HG02678 (cell line): Measurements from ENCODE around the gene PRXL2B.
"Not testable (repeated sequence)": the region's sequence is repeated elsewhere in the genome, so short reads cannot be mapped to it uniquely, and the experiment has no call there.

Experiments used
- ATAC-seq: cut with Tn5 transposase; IDR thresholded peaks from one replicate; pipeline ENCODE4 v1.9.1; 2021; ENCODE audit warnings: mild to moderate bottlenecking, moderate library complexity; ENCODE audit not compliant: unreplicated experiment

Gene PRXL2B

DNA sequence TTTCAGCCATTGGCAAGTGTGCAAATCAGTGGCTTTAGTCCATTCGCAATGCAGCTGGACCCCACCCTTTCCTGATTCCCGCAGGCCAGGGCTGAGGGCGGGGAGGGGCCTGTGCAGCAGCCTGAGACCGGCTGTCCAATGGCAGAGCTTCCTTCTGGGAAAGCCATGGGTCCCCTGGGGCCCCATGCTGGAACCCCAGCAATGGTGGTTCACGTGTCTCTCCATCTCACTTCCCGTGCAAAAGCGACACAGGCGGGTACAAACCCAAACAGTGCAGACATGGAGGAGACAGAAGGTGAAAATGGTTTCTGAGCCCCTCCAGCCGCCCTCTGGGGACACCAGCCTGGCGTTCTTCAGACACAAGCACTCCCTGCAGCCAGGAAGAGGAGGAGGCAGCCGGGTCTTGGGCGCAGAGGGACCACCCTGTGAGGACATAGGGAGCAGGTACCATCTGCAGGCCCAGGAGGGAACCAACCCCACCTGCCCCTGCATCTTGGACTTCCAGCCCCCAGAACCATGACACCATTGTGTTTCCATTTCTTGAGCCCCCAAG lies 36.2 kb upstream of the PRXL2B start:
- ATAC-seq, result not testable (repeated sequence)

DNA sequence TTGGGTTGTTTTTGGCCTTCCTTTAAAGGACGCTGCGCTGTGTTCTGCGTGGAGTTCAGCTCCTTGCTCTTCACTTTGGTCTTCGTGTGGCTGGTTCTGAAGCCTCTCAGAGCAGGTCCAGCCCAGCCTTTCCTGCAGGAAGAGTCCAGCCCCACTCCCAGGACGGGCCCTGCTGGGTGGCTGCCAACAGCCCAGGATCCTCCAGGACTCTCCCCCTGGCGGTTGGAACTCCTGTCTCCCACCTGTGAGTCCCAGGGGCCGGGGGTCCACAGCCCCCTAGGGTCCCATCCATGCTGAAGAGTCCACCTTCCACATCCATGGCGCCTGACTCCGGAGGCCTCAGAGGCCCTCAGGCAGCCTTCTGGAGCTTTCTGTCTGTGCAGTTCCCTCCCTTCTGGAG lies 35.0 kb upstream of the PRXL2B start:
- ATAC-seq, result not testable (repeated sequence)

DNA sequence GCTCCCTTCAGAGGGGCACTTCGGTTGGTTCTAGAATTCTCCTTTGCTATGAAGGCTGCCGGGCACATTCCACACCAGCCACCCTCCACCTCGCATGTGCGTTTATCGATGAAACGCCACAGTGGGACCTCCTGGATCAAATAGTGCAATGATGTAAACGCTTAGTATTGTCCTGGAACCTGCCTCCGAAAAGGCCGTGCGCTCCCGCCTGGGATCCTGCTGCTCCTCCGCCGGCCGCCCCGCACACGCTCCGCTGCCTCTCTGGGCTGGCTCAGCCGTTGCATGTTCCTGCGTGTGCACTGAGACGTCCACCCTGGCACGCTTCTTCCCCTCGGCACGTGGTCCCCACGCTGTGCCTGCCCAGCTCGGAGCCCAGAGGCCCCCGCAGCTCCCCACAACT lies 34.4 kb upstream of the PRXL2B start:
- ATAC-seq, result no peak

DNA sequence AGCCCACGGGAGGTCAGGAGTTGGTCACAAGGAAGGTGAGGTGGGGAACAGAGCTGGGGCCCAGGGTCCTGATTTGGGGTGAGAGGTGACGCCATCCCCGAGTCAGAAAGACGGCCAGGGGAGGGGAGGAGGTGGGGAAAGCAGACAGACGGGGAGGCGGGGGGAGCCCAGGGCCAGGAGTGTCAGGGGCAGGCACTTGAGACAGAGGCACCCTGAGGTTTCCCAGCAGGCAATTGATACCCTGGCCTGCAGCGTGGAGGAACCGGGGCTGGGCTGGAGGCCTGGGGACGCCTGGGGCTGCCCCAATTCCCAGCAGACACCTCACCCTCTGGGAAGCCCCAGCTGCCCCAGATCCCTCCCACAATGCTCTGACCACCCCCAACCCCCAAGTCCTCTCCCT lies 33.5 kb upstream of the PRXL2B start:
- not testable (repeated sequence) for ATAC-seq

DNA sequence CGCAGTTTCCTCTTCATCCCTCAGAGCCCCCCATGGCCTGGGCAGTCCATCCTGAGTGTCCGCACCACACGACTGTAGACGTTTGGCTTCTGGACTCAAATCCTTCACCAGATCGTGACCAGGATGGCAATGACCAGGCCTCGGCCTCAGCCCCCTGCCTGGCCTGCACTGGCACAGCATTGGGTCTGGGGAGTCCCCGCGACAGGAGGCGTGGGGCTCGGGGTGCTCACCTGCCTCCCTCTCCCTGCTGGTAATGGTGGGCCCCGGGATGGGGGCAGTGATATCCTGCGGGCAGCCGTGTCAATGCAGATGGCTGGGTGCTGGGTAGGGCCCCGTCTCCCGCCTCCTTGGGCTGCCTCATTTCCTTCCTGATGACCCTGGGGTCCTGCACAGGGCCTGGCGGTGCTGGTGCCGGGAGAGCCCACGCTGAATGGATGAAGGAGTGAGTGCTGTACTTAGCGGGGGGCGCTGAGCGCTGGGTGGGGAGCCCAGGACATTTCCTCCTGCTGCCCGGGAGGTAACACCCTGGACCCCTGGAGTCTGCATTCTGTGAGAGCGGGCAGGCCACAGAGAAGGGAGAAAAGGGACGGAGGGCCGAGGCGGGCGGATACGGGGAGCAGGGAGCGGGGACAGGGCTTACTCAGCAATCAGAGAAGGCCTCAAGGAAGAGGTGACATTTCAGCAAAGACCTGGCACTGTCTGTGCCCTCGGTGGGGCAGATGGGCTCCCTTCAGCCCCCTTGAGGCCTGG lies 32.5 kb upstream of the PRXL2B start:
- ATAC-seq, result no peak

DNA sequence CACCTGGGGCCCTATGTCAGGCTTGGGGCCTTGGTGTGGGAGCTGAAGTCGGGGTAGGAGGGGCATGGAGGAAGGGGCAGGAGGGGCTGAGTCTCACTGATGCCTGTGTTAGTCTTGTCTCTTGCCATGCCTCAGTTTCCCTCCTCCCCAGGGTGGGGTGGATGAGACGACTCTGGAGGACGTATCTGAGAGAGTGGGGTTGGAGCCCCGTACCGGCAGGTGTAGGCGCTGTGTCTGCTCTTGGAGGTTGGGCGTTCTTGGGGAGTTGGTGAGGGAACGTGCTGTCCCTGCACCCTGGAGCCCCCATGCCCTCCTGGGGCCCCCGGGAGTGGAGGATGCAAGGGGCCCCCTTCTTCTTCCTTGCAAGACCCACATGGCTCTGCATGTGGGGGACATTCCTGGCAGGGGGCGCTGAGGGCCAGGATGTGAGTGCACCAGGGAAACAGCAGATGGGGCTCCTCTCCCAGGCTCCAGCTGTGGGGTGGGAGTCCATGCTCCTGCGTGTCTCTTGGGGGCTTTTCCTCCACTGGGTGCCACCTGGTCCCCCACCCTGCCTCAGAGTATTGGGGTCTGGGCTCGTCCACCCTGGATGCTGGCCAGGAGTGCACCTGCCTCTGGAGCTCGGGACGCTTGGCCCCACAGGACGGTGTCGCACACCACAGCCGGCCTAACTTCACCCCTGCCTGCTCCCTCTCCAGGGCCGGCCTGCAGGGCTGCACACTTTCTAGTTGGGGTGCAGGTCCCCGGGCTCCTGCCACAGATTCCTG lies 31.8 kb upstream of the PRXL2B start:
- ATAC-seq, result no peak

DNA sequence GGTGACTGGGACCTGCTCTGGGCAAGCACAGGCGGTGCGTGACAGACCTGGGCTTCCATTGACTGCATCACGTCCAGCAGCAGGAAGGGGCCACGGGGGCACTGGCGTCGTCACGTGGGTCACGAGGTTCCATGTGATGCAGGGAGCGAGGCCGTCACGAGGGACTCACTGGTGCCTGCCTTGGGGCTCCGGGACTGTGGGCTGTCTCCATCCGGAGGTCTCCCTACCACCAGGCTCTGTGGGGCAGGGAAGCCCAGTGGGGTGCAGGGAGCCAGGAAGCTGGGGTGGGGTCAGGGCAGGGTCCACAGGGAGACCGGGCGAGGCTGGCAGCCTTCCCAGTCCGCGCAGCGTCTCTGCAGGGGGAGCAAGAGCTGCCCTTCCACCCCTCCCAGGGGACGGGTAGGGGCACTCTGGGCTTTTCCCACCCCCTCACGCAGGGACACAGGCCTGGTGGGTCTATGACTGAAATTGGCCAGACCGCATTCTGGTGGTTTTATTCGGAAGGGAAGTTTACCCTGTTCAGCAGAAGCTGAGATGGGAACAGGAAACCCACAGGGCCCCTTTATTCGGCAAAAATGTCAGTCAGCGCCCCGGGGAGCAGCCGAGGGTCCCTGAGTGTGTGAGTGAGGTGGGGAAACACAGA lies 30.8 kb upstream of the PRXL2B start:
- no peak for ATAC-seq

DNA sequence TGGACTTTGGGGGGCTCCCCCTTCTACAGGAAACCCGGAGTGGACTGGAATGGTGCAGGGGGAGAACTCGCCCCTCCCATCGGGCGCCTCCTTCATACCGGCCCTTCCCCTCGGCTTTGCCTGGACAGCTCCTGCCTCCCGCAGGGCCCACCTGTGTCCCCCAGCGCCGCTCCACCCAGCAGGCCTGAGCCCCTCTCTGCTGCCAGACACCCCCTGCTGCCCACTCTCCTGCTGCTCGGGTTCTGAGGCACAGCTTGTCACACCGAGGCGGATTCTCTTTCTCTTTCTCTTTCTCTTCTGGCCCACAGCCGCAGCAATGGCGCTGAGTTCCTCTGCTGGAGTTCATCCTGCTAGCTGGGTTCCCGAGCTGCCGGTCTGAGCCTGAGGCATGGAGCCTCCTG lies 30.3 kb upstream of the PRXL2B start, which contains the start of gene TNFRSF14:
Gene TNFRSF14 (plus strand): TSS at position 95 of the 401 bp plus-strand sequence. CDS start 294 bp downstream, at position 389.
- ATAC-seq, result no peak

DNA sequence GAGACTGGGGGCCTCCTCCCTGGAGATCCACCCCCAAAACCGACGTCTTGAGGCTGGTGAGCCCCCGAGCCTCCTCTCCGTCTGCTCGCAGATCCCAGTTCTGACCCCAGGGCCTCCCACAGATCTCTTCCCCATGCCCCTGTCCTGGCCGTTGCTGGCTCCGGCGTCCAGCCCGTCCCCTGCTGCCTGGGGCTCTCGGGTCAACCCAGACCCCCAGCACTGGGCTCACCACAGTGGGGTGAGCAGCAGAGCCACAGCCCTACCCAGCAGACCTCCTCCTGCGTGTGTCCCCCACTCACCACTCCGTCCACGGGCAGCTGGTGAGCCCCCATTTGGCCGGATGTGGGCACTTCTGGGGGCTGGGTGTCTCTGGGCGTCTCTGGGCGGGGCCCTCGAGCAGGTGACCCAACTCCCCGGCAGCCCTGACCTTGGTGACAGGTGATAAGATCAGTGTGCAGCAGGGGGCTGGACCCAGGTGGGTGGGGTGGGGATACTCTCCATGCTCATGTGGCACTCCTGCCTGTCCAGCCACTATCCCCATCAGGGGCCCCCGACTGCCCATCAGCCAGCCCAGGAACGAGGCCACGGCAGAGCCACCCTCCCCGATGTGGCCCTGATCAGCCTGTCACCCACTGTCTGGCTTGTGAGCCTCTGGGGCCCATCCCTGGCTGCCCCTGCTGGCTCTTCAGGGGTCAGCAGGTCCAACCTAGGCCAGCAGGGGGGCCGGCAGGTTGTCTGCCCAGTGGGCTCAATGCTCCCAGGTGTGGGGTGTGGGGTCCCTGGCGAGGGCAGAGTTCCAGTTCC lies 29.7 kb upstream of the PRXL2B start:
- ATAC-seq, result no peak

DNA sequence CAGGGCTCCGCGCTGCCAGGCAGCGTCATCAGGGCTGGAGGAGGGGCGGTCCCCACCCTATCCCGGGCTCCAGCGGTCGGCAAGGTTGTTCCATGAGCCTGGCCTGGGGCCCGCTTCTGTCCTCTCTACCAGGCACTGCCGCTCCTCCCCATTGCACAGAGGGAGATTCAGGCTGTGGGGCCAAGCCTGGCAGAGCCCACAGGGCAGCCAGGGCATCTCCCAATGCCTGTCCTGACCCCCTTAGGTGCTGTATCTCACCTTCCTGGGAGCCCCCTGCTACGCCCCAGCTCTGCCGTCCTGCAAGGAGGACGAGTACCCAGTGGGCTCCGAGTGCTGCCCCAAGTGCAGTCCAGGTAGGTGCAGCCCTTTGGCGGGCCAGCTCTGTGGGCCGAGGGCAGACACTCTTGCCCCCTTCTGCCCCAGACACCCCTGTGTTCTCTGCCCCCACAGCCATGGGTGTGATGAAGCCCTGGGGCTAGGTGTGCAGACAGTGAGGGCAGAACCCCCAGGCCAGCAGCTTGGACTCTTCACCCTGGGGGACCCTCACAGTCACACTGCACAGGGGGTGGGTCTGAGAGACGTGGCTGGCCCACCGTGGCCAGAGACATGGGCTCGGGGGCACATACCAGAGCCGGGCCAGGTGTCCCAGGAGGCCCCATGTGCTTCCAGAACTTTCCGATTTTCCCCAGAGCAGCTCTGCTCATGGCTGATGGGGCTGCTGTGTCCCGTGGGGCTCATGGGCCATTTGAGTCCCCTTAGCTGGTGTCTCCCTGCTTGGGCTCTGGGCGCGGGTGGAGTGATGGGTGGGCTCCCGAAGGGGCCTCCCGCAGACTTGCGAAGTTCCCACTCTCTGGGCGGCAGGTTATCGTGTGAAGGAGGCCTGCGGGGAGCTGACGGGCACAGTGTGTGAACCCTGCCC lies 28.8 kb upstream of the PRXL2B start:
- ATAC-seq, result no peak

DNA sequence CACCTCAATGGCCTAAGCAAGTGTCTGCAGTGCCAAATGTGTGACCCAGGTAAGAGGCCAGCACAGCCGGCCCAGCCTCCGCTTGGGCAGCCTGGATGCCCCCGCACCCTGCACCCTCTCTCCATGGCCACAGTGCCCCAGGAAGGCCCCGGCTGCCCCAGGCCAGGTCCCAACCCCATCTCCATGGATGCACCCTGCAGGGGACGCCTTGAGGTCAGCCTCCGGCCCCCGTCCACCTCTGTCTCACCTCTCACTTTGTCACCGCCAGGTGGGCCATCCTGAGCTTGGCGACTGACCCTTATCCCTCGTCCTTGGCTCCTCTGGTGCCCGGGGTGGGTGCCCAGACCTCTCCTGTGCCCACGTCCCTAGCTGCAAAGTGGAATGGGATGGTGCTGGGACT lies 28.2 kb upstream of the PRXL2B start:
- ATAC-seq, result no peak

DNA sequence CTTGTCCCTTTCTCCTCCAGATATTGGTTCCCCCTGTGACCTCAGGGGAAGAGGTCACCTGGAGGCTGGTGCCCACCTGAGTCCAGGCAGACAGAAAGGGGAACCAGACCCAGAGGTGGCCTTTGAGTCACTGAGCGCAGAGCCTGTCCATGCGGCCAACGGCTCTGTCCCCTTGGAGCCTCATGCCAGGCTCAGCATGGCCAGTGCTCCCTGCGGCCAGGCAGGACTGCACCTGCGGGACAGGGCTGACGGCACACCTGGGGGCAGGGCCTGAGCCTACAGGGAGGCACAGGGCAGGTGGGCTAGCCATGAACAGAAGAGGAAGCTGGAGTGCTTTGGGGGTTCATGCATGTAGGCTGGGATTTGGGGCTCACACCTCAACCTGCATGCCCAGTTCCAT lies 27.7 kb upstream of the PRXL2B start:
- ATAC-seq, result no peak

DNA sequence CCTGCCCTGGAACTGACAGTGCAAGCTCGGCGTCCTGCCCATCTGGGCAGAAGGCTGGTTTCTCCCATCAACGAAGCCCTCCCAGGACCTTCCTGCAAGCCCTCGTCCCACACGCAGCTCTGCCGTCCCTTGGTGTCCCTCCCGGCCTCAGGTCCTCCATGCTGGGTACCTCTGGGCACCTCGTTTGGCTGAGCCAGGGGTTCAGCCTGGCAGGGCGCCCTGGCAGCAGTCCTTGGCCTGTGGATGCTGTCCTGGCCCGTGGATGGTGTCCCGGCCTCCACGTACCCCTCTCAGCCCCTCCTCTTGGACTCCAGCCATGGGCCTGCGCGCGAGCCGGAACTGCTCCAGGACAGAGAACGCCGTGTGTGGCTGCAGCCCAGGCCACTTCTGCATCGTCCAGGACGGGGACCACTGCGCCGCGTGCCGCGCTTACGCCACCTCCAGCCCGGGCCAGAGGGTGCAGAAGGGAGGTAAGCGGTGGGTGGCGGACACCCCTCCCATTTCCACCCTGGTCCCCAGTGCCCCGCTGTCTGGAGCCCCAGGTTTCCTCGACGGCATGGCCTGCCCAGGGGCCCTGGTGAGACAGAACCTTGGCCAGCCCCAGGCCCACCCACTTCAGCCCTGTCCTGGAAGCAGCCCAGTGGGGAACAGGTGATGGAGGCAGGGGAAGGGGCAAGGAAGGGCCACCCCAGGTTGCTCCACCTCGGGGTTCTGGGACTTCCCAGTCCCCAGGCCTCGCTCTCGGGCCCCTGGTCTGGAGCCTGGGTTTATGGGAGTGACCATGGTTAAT lies 26.9 kb upstream of the PRXL2B start:
- ATAC-seq, result no peak

DNA sequence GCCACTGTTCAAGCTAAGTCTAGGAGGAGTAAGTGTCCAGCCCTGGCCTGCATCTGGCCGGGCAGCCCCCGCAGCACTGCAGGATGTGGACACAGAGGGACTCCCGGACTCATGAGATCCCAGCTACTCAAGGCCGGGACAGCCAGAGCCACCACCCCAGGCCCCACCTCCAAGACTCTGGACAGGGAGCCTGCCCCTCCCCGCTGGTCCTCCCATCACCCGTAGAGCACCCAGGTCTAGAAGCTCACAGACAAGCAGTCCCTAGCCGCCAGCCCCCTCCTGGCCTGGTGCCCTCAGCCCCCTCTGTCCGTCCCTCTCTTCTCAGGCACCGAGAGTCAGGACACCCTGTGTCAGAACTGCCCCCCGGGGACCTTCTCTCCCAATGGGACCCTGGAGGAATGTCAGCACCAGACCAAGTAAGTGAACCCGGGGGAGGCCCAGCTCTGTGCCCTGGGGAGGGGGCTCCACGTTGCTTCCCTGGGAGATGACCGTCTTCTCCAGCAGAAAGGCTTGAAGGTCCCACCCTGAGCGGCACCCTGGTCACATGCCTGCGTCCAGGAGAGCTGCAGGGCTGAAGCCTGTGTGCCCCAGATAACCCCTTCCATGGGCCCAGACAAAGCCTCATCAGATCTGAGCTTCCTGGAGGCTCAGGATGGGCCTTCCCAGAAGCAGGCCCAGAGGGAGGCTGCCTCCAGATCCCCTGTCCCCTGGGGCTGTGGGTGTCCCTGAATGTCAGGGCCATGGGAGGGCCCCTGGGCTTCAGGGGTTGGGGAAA lies 26.1 kb upstream of the PRXL2B start:
- ATAC-seq, result no peak

DNA sequence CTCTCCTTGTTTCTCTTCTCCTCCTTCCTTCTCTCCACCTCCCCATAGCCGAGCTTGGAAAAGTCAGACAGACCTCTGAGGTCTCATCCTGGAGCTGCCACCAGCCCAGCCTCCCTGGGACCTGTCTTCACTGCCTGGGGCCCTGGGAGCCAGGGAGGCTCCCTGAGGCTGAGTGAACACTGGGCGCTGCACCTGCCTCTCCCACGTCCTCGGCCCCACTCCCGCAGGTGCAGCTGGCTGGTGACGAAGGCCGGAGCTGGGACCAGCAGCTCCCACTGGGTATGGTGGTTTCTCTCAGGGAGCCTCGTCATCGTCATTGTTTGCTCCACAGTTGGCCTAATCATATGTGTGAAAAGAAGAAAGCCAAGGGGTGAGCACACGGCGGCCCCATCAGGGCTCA lies 25.1 kb upstream of the PRXL2B start:
- no peak for ATAC-seq

DNA sequence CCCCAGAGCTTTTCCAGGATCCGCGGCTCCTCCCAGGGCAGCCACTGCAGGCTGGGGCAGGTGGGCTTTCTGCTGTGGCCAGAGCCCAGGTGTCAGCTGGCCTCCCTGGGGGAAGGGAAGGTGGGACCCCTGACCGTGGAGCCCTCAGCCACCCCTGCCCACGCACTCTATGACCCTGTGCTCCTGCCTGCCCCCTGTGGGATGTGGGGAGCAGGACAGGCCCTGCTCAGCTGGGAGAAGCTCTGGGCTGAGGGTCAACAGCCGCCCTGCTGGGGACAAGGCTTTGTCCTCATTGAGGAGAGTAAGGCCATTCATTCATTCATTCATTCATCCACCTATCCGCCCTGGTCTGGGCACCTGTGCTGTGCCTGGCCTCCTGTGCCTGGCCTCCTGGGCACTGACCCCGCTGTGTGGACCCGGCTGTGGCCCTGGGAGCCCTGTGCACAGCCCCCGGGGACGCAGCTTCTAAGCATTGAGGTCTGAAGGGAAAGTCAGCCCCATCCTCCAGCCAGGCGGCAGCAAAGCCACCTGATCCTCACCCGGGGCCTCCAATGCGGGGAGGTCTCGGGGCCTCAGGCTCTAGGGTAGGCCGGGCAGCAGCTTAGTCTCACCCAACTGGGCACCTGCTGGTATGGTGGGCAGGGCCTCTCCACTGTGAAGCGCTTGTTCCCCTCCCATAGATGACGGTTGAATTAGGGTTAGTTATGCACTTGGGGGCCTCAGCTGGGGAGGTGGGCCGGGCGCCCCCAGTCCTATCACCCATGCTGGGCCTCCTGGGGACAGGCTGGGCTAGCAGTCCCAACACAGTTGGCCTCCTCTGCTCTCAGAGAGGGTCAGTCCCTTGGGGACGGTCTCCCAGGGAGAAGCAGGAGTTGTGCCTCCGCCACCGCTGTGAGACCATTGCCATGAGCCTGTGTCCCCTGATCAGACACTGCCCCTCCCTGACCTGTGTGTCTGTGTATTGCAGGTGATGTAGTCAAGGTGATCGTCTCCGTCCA lies 24.4 kb upstream of the PRXL2B start:
- ATAC-seq, result no peak

DNA sequence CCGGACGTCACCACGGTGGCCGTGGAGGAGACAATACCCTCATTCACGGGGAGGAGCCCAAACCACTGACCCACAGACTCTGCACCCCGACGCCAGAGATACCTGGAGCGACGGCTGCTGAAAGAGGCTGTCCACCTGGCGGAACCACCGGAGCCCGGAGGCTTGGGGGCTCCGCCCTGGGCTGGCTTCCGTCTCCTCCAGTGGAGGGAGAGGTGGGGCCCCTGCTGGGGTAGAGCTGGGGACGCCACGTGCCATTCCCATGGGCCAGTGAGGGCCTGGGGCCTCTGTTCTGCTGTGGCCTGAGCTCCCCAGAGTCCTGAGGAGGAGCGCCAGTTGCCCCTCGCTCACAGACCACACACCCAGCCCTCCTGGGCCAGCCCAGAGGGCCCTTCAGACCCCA lies 23.4 kb upstream of the PRXL2B start:
- ATAC-seq, result no peak
